ENCODE data around the gene ARNT2.

GRCh38 chr15:80457896-80458295 is 53.7 kb downstream of the ARNT2 start:
- TF ChIP-seq CTCF (IDR thresholded peaks at IDR 0.05): no peak
- TF ChIP-seq ZFX (IDR thresholded peaks at IDR 0.05; ENCODE audit: borderline replicate concordance): no peak

All from 22Rv1 (cell line).